Thyroid gland (tissue), 4 donors: ENCODE data around the gene GTPBP2. TPM values are rescaled to one million over a fixed set of nuclear protein-coding genes. Genes with fewer than 3 reads are reported as not detected.

Experiments used
- DNase-seq, 2 donors: peaks; one replicate each; pipeline ENCODE4 v3.0.0-alpha.2; 2019
- H3K27ac ChIP-seq, 3 donors: fragments of 200-600 bp; sonication (generic); 1 replicate in 2 of 3; 2 replicates in 1 of 3; pipeline ENCODE4 v1.5.1; 2016 to 2019; ENCODE audit warnings: mild to moderate bottlenecking in 1 of 3, moderate library complexity in 1 of 3
- H3K27me3 ChIP-seq: fragments of 200-600 bp; sonication (generic); one replicate; pipeline ENCODE4 v1.5.1; 2019
- H3K36me3 ChIP-seq, 2 donors: fragments of 200-600 bp; sonication (generic); one replicate each; pipeline ENCODE4 v1.5.1; 2016 to 2019
- H3K4me1 ChIP-seq, 2 donors: fragments of 200-600 bp; sonication (generic); one replicate each; pipeline ENCODE4 v1.5.1; 2017 to 2019
- H3K4me3 ChIP-seq, 3 donors: fragments of 200-600 bp; sonication (generic); replicated peaks in 1 of 3; 1 replicate in 2 of 3; 2 replicates in 1 of 3; pipeline ENCODE4 v1.5.1; 2016; ENCODE audit warnings: mild to moderate bottlenecking in 1 of 3
- H3K9me3 ChIP-seq: fragments of 200-600 bp; sonication (generic); one replicate; pipeline ENCODE4 v1.5.1; 2017
- CTCF ChIP-seq, 6 experiments: fragments of 200-600 bp in 3 of 6; fragments of 450-650 bp in 3 of 6; sonication (generic) in 3 of 6; IDR thresholded peaks; one replicate each; pipeline ENCODE4 v1.5.1; 2016 to 2019; ENCODE audit warnings: antibody characterized with exemption in 6 of 6, mild to moderate bottlenecking in 2 of 6, inconsistent platforms in 1 of 6, moderate library complexity in 1 of 6
- POLR2A ChIP-seq, 2 donors: fragments of 450-650 bp; IDR thresholded peaks; one replicate each; pipeline ENCODE4 v1.6.1; 2017; ENCODE audit warnings: antibody characterized with exemption in 2 of 2, mild to moderate bottlenecking in 2 of 2, moderate library complexity in 1 of 2
- WGBS, 2 donors: methylation state at CpG; one replicate each; pipeline ENCODE4 v1.1.5; 2017; 5-methylcytosine and 5-hydroxymethylcytosine counted together
- intact Hi-C: fragments of 100-400 bp; cut with DNase I; formaldehyde crosslinking; loops from one replicate; pipeline ENCODE4 v1.15.1; 2023
- total RNA-seq, 4 donors: library from RNA; depleted of rRNA; stranded (reverse); fragments of >200 nt; gene quantifications; one replicate each; pipeline ENCODE4 v1.2.3, GENCODE V29; 2016

GTPBP2 gene
- total RNA-seq = 10 to 100 TPM; 50.2 to 65.8 (median 58.1) TPM

GRCh38 chr6:43629104-43629504 lies at the start of gene GTPBP2:
TSS of gene GTPBP2 (minus strand) at chr6:43629264. CDS start at chr6:43629162, 102 bp downstream.
- H3K9me3 ChIP-seq = no peaks in the 10 kb centered on the region
- peak; percentile 99 to 100 for DNase-seq
- intact Hi-C loops = no loop called here
- peak in 1 of 2 donors; percentile 74 for TF ChIP-seq POLR2A (IDR thresholded peaks at IDR 0.05)
- no peak for TF ChIP-seq CTCF (IDR thresholded peaks at IDR 0.05)
- H3K4me1 ChIP-seq = peaks cover 17 to 30% of the 10 kb centered on the region in 2 donors
- H3K27ac ChIP-seq = peak within 1 kb of the TSS; percentile 94 to 98 (median 97)
- 0% methylated on average over 1 to 46 of the region's 46 CpGs for WGBS, 2 donors
- peak within 1 kb of the TSS; percentile 51 to 92 (median 65) for H3K4me3 ChIP-seq
- H3K36me3 ChIP-seq = peaks cover 21 to 26% of the 10 kb centered on the region in 2 donors
- H3K27me3 ChIP-seq = no peaks in the 10 kb centered on the region

DNA sequence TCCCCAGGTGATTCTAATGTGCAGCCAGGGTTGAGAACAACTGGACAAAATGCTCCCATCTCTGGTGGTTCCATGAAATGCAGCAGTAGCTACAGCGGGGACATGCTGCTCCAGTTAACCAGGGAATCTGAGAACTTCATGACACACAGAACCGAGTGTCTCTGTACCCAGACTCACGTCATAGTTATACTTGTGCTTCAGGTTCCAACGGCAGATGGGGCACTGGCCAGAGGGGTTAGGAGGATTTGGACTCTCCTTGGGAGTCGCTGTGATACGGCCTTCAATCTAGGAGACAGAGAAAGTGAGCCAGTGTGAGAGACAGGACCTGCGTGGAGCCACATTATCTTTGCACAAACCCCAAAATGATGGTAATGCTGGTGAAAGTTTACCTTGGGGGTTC lies 49.3 kb upstream of the GTPBP2 start:
- H3K4me3 ChIP-seq = no peak overlapping the region
- 88 to 92% methylated on average over 7 of the region's 7 CpGs for WGBS, 2 donors
- no peak overlapping the region for H3K27ac ChIP-seq
- intact Hi-C loops = no loop called here
- no peak for DNase-seq
- no peaks in the 10 kb centered on the region for H3K9me3 ChIP-seq
- H3K27me3 ChIP-seq = no peaks in the 10 kb centered on the region
- H3K36me3 ChIP-seq = peaks cover 51 to 53% of the 10 kb centered on the region in 2 donors
- TF ChIP-seq CTCF (IDR thresholded peaks at IDR 0.05) = no peak
- TF ChIP-seq POLR2A (IDR thresholded peaks at IDR 0.05) = no peak
- no peaks in the 10 kb centered on the region for H3K4me1 ChIP-seq

GRCh38 chr6:43677759-43678158 lies 48.7 kb upstream of the GTPBP2 start:
- no peak for TF ChIP-seq CTCF (IDR thresholded peaks at IDR 0.05)
- no peak for TF ChIP-seq POLR2A (IDR thresholded peaks at IDR 0.05)
- DNase-seq = no peak
- H3K36me3 ChIP-seq = peaks cover 53 to 54% of the 10 kb centered on the region in 2 donors
- H3K4me3 ChIP-seq = no peak overlapping the region
- 77 to 86% methylated on average over 6 to 7 of the region's 7 CpGs for WGBS, 2 donors
- H3K4me1 ChIP-seq = no peaks in the 10 kb centered on the region
- intact Hi-C loops = no loop called here
- no peaks in the 10 kb centered on the region for H3K9me3 ChIP-seq
- no peak overlapping the region for H3K27ac ChIP-seq
- H3K27me3 ChIP-seq = no peaks in the 10 kb centered on the region

- H3K4me3 ChIP-seq = no peak overlapping the region
- DNase-seq = no peak
- no peak overlapping the region for H3K27ac ChIP-seq
- H3K36me3 ChIP-seq = peaks cover 53 to 54% of the 10 kb centered on the region in 2 donors
- H3K9me3 ChIP-seq = no peaks in the 10 kb centered on the region
- WGBS, 2 donors = 87 to 98% methylated on average over 6 to 7 of the region's 7 CpGs
- no peaks in the 10 kb centered on the region for H3K4me1 ChIP-seq
- H3K27me3 ChIP-seq = no peaks in the 10 kb centered on the region
- no peak for TF ChIP-seq POLR2A (IDR thresholded peaks at IDR 0.05)
- no peak for TF ChIP-seq CTCF (IDR thresholded peaks at IDR 0.05)
- intact Hi-C loops = no loop called here
These were observed 48.0 kb upstream of the GTPBP2 start for GRCh38 chr6:43676962-43677606.

DNA sequence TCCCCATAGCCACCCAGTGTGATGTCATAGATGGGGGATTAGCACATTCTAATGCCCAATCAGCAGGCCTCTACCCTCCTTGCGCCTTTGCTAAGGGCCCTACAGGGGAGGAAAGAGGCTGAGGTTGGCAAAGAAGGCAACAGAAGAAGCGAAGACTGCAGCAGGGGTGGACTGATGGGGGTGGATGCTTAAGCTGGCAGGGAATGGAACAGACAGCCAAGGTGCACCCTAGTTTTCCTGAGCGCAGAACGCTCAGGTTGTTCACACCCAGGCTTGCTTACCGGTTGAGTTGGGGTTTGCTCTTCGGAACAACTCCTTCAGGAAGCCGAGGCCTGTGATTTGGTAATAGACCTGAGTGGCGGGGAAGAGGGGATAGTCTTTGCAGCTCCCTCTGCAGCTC lies 45.9 kb upstream of the GTPBP2 start:
- Histone ChIP-seq H3K36me3 (peaks cover 44 to 60% of the 10 kb centered on the region in 2 donors), H3K27me3 (no peaks in the 10 kb centered on the region), H3K4me3 (no peak overlapping the region), H3K9me3 (no peaks in the 10 kb centered on the region), H3K27ac (no peak overlapping the region), H3K4me1 (peaks cover 0 to 5% of the 10 kb centered on the region in 2 donors)
- intact Hi-C loops = no loop called here
- no peak for TF ChIP-seq CTCF (IDR thresholded peaks at IDR 0.05)
- no peak for TF ChIP-seq POLR2A (IDR thresholded peaks at IDR 0.05)
- DNase-seq = no peak
- WGBS, 2 donors = 95% methylated on average over 8 of the region's 8 CpGs
